ENCODE results near the gene SELPLG.

DNA sequence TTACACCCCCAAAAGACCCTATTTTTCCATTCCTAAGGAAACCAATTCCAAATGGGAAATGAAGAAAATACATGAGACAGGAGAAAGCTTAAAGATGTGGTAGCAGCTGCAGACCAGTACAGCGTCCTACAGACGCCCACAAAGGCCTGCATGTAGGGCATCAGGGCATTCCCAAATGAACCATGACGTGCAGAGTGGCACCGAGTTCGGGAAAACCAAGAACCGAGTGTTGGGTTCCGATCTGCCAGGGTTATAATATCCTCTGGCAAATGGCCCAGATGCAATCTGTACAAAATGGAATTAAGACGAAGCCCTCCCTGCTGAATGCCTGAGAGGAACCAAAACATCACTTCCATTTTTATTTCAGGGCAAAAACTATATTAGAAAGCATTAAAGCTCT, 34.4 kb upstream of the SELPLG start:
- TF ChIP-seq, protein P1, sequence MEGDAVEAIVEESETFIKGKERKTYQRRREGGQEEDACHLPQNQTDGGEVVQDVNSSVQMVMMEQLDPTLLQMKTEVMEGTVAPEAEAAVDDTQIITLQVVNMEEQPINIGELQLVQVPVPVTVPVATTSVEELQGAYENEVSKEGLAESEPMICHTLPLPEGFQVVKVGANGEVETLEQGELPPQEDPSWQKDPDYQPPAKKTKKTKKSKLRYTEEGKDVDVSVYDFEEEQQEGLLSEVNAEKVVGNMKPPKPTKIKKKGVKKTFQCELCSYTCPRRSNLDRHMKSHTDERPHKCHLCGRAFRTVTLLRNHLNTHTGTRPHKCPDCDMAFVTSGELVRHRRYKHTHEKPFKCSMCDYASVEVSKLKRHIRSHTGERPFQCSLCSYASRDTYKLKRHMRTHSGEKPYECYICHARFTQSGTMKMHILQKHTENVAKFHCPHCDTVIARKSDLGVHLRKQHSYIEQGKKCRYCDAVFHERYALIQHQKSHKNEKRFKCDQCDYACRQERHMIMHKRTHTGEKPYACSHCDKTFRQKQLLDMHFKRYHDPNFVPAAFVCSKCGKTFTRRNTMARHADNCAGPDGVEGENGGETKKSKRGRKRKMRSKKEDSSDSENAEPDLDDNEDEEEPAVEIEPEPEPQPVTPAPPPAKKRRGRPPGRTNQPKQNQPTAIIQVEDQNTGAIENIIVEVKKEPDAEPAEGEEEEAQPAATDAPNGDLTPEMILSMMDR (IDR thresholded peaks at IDR 0.05) = no peak
- no peak for TF ChIP-seq POLR2A (IDR thresholded peaks at IDR 0.05)

All from testis (tissue), 2 donors.